ENCODE results near the gene TUBA3E.
A peak's percentile ranks its signal among the peaks of the same experiment; 100 is the strongest.
"Not testable (repeated sequence)": the region's sequence is repeated elsewhere in the genome, so short reads cannot be mapped to it uniquely, and the experiment has no call there.

TUBA3E gene

DNA sequence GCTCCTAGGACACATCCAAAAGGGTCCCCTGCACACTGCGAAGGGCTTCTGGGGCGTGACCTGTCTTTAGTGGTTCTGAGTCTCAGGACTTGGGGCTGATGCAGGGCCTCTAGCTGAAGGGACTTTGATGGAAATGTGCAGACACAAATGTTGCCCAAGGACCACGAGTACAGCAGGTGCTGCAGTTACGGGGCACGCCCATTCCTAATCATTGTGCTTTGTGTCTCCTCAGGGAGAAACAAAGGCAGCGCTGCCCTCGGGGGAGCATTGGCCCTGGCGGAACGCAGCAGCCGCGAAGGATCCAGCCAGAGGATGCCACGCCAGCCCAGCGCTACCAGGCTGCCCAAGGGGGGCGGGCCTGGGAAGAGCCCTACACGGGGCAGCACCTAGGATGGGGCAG is 8.0 kb downstream of the TUBA3E start:
- no peak for DNase-seq

DNA sequence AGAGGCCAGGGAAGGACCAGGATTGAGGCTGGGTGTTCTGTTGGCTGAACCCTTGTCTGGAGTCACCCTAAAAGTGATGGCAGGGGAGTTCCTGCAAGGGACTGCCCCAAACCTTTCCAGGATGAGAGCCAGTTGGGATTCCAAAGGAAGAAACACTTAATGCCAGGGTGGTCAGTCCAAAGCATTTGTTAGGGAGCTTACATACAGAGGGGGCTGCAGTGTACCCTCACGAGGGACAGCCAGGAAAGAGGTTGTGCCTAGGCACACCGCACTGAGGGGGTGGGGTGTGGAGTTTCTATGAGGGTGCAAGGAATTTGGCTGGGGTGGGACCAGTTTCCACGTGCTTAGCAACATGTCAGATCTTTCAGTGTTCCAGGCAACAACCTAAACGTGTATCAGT is 9.3 kb downstream of the TUBA3E start:
- not testable (repeated sequence) for DNase-seq

DNA sequence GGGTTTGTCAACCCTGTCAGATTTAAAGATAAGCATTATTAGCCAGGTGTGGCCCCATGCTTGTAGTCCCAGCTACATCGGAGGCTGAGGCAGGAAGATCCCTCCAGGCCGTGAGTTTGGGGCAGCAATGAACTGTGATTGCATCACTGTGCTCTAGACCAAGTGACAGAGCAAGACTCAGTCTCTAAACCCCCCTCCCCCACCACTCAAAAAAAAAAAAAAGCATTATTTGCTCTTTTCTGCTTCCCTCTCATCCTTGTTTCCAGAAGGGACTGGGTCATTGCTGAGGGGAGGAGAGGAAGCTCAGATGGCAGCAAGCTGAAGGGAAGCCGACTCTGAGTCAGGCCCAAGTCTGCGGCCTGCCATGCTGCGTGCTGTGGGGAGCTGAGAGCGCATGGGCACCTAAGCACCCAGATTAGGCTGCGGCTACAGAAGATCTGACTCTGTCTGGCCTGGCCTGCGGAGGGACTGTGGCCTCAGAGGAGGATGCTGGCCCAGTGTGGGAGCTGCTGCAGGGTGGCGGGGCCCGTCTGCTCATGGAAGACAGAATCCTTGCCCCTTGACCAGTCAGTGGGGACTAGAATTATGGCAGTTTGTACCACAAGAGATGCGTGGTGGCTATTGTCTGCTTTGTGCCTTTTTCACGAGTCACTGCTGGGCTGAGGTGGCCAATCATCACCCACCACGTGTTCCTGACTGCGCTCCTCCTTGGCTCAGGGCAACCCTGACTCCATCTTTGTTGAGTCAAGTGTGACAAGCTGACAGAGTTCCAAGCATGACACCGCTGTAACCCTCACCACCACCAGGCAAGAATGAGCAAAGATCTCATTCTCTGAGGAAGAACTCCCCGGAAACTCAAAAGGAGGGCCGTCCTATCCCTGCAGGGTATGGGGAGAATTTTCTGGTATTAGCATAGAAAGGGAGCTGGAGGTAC is 10.1 kb downstream of the TUBA3E start:
- DNase-seq: not testable (repeated sequence)

- no peak for DNase-seq
Measured at GRCh38 chr2:130187268-130187667, 11.0 kb downstream of the TUBA3E start.

GRCh38 chr2:130186391-130186790 is 11.8 kb downstream of the TUBA3E start:
- DNase-seq: no peak

- no peak for DNase-seq
Measured at GRCh38 chr2:130185896-130186295, 12.3 kb downstream of the TUBA3E start.

DNA sequence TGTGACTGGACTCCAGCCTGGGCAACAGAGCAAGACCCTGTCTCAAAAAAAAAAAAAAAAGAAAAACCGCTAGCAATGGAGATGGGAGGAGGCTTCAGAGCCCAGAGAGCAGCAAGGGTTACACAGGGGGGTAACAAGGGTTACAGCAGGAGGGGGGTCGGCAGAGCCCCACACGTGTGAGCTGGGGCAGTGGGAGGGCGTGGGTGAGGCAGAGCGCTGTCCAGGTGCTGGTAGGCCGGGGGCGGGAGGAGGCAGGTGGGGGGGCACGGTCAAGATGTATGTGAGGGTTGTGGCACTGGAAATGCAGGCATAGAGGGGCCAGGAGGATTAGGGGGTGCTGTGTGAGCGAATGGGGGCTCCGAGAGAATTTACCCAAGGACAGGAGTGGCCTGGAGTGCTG is 12.8 kb downstream of the TUBA3E start:
- DNase-seq: no peak

GRCh38 chr2:130183512-130184373 is 14.5 kb downstream of the TUBA3E start:
- DNase-seq: no peak

DNA sequence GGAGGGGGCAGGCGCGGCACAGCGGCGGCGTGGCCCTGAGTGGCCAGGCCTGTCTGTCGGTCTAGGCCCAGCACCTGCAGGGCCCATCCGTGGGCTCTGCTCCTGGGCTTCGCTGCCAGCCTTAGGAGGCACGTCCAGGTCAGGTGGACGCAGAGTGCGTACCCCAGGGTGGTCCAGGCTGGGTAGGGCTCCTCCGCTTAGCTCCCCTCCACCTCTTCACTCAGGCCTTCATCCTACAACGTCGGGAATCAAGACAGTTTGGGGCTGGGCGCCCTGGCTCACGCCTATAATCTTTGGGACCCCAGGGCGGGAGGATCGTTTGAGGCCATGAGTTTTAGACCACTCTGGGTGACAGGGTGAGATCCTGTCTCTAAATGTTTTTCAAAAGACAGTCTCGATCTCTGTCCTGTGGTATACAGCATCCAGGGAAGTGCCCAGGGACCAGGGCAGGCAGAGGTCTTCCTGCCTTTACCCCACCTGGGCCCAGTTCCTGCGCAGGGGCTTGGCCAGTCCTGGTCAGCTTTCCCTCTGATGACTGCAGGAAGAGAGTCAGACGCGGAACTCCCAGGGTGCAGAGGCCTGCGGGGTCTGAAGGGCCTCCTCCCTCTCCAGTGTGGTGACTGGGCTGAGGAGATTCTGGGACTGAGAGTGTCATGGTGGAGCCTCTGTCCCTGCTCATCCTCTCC is 15.3 kb downstream of the TUBA3E start:
- DNase-seq: not testable (repeated sequence)

GRCh38 chr2:130181880-130182682 is 16.2 kb downstream of the TUBA3E start, which contains the start of gene MZT2B:
Gene MZT2B (plus strand): TSS chr2:130182262. CDS start chr2:130182283, 21 bp downstream.
- peak; percentile 88 for DNase-seq

DNA sequence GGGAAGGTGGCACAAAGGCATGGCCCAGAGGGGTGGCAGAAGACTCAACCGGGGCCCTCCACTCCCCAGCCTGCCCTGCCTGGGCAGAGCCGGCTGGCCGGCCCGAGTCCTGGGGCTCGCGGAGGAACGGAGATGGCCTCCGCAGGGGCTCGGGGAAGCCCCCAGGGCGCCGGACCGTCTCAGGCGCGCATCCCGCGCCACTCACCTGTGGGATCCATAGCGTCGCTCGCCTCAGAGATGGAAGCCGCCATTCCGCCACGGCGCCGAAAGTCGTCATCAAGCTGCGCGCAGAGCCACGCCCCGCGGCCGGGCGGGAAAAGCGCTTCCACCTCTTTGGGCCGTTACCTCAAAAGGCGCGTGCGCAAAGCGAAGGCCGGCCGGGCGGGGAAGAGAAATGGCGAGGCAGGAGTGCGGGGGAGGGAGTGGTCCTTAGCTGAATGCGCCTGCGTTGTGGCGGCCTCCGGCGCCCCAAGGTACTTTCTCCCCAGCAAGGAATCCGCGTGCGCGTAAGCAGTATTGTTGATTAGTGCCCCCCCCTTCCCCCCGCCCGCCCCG is 16.8 kb downstream of the TUBA3E start, which contains the start of gene SMPD4:
Gene SMPD4 (minus strand): TSS at position 278 of the 555 bp plus-strand sequence. CDS start 5,010 bp downstream, outside the sequence.
- DNase-seq: peak; percentile 98

DNA sequence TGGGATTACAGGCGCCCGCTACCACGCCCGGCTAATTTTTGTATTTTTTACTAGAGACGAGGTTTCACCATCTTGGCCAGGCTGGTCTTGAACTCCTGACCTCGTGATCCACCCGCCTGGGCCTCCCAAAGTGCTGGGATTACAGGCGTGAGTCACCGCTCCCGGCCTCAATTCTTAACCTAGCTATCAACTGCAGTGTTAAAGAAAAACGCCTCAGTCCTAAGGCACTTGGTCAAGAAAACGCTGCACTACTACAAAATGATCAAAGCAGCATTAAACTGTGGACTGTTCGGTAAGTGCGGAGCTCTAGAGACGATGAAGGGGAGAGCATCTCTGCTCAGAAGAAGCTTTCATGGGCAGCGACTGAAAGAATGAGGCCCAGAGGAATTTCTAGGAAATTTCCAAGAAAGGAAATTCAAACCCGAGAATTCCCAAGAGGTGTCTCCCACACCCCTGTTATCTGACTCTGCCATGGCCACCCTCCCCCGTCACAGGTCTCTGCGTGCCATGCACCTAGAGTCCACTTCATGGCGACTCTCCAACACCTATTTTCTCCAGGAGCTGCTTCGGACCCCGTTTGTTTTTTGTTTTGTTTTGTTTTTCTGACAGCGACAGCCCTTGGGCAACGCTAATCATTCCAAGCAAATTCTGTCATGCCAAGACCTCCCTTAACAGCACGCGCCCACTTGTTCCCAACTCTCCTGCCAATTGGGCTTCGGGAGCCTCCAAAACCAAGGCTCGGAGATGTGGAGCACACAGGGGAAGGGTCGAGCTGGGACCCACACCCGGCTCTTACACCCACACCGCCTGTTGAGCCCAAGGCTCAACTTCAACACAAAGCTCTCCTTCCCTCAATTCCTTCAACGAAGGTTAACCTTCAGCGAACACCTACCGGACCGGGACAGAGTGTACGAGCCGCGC is 17.6 kb downstream of the TUBA3E start:
- not testable (repeated sequence) for DNase-seq

DNA sequence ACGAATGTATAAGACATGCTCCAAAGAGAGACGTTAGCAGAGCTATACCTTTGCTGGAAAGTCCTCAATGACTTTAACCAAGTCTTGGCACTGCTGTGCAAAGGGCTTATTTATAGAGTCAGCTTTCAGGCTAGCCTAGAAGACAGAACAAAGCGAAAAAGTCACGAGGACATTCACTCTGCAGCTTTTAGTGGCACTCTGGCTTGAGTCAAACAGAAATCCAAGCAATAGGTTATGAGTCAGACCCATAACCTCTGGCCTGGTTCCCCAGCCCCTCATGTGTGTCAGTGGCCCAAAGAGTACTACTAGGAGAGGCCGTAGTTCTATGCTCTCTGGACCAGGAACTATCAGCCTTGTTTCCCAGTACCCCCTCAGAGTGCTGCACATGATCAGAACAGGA is 23.4 kb downstream of the TUBA3E start:
- DNase-seq: not testable (repeated sequence)

GRCh38 chr2:130169896-130170295 is 28.3 kb downstream of the TUBA3E start:
- no peak for DNase-seq

GRCh38 chr2:130169163-130169562 is 29.1 kb downstream of the TUBA3E start:
- not testable (repeated sequence) for DNase-seq

GRCh38 chr2:130166611-130167010 is 31.6 kb downstream of the TUBA3E start:
- not testable (repeated sequence) for DNase-seq

DNA sequence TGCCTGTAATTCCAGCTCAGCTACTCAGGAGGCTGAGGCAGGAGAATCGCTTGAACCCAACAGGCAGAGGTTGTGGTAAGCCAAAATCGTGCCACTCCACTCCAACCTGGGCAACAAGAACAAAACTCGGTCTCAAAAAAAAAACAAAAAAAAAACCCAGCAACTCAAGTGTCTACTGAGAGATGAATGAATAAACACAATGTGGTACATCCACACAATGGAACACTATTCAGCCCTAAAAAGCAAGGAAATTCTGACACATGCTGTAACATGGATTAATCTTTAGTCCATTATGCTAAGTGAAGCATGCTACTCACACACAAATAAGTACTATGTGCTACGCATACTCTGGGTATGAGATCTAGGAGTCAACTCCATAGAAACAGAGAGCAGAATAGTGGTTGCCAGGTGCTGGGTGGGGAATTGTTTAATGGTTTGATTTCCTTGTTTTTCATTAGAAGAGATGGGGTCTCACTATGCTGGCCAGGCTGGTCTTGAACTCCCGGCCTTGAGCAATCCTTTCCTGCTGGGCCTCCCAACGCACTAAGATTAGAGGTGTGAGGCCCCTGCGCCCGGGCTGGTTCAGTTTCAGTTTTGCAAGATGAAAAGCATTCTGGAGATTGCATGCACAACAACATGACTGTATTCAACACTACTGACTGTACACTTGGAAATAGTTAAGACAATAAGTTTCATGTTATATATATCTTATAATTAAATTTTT is 32.8 kb downstream of the TUBA3E start:
- no peak for DNase-seq

DNA sequence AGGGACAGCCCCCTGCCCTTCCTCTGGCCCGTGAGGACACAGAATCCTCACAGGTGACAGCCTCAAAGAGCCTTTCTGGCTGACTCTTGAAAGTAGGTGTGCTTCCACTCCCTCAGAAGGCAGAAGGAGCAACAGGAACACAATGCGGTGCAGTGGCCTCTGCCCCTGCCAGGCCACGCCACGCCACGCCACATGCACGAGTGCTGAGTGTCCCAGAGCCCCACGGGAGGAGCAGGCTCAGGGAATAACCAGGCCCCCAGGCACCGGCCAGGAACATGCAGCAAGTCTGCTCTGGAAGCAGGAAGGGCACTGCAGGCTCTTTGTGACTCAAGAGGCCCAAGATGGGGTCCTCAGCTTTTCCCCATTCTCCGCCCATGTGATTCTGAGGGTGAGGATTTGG is 35.3 kb downstream of the TUBA3E start:
- DNase-seq: no peak

DNA sequence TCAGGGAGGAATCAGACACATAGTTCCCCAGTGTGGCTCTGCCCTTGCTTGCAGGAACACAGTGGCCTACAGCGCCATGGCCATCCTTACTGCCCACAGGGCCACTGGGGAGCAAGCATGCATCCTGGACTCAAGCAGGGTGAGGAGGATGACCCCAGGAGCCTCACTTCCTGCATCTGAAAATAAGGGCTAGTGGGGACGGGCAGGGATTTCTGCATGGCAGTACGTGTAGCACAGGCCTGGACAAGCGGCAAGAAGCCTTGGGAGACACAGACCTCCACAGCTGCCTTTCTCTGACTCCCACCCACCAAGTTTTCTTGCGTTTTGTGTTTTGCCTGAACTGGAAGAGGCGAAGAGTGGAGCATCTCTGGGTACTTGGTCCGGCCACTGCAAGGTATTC is 35.8 kb downstream of the TUBA3E start:
- not testable (repeated sequence) for DNase-seq
